Naive thymus-derived CD4-positive, alpha-beta T cell (primary cell): ENCODE results near the gene ZNF775. TPM values are rescaled to one million over a fixed set of nuclear protein-coding genes. Genes with fewer than 3 reads are reported as not detected.
A peak's percentile ranks its signal among the peaks of the same experiment; 100 is the strongest.

Source experiments
- ATAC-seq: fragments of 150-1000 bp; cut with Tn5 transposase; 2 replicates; pipeline ENCODE4 v1.10.0; 2021; ENCODE audit warnings: mild to moderate bottlenecking, moderate library complexity
- CTCF ChIA-PET: fragments of 350-600 bp; sonication (Branson Sonifier 250); formaldehyde crosslinking; loops from one replicate; lab custom pipeline; 2021; ENCODE audit warnings: antibody characterized with exemption; lab: Charles Lee
- POLR2A ChIA-PET: fragments of 350-600 bp; sonication (Branson Sonifier 250); formaldehyde crosslinking; loops from one replicate; lab custom pipeline; 2021; ENCODE audit warnings: antibody characterized with exemption, inconsistent platforms; lab: Charles Lee
- DNase-seq, 9 donors: peaks; one replicate each; pipeline versions ENCODE4 v3.0.0 to v3.0.0-alpha.2; 2020 to 2022; ENCODE audit warnings: mixed read lengths in 1 of 9
- H3K27ac ChIP-seq: one replicate; pipeline ENCODE4 v1.7.0; 2013; ENCODE audit warnings: mild to moderate bottlenecking, low read depth, low read length, moderate library complexity
- H3K27me3 ChIP-seq, 2 donors: one replicate each; pipeline ENCODE4 v1.7.0; 2013; ENCODE audit warnings: low read length in 2 of 2, mild to moderate bottlenecking in 2 of 2, moderate library complexity in 2 of 2; ENCODE audit not compliant: control insufficient read depth in 2 of 2, insufficient read depth in 2 of 2
- H3K36me3 ChIP-seq, 3 experiments: 1 replicate in 2 of 3; 2 replicates in 1 of 3; pipeline ENCODE4 v1.7.0; 2013; ENCODE audit warnings: low read length in 3 of 3, mild to moderate bottlenecking in 3 of 3, moderate library complexity in 1 of 3; ENCODE audit not compliant: insufficient read depth in 3 of 3, control insufficient read depth in 2 of 3
- H3K4me1 ChIP-seq, 2 donors: one replicate each; pipeline ENCODE4 v1.7.0; 2013; ENCODE audit warnings: low read length in 2 of 2, mild to moderate bottlenecking in 2 of 2, moderate library complexity in 1 of 2; ENCODE audit not compliant: control insufficient read depth in 2 of 2, insufficient read depth in 2 of 2
- H3K4me3 ChIP-seq: 2 replicates; pipeline ENCODE4 v1.7.0; 2013; ENCODE audit warnings: mild to moderate bottlenecking, low read length
- H3K9me3 ChIP-seq, 3 experiments: 1 replicate in 2 of 3; 2 replicates in 1 of 3; pipeline ENCODE4 v1.7.0; 2013; ENCODE audit warnings: low read length in 3 of 3; ENCODE audit not compliant: control insufficient read depth in 2 of 3
- H3K27ac Mint-ChIP-seq, 9 donors: one replicate each; pipeline ENCODE4 v1.8.0; 2020 to 2022; ENCODE audit warnings: mixed read lengths in 9 of 9, mild to moderate bottlenecking in 8 of 9, moderate library complexity in 5 of 9, inconsistent platforms in 2 of 9
- H3K27me3 Mint-ChIP-seq, 5 donors: one replicate each; pipeline ENCODE4 v1.8.0; 2021 to 2022; ENCODE audit warnings: mixed read lengths in 5 of 5, mild to moderate bottlenecking in 1 of 5
- H3K36me3 Mint-ChIP-seq, 5 donors: one replicate each; pipeline ENCODE4 v1.8.0; 2020 to 2022; ENCODE audit warnings: mixed read lengths in 5 of 5, mild to moderate bottlenecking in 3 of 5, inconsistent platforms in 1 of 5
- H3K4me1 Mint-ChIP-seq, 7 donors: one replicate each; pipeline ENCODE4 v1.8.0; 2020 to 2022; ENCODE audit warnings: mixed read lengths in 7 of 7, mild to moderate bottlenecking in 3 of 7, inconsistent platforms in 1 of 7
- H3K4me3 Mint-ChIP-seq, 10 donors: one replicate each; pipeline ENCODE4 v1.8.0; 2020 to 2022; ENCODE audit warnings: mild to moderate bottlenecking in 10 of 10, mixed read lengths in 10 of 10, moderate library complexity in 6 of 10, inconsistent platforms in 2 of 10
- H3K9me3 Mint-ChIP-seq, 11 donors: one replicate each; pipeline ENCODE4 v1.8.0; 2020 to 2022; ENCODE audit warnings: mixed read lengths in 11 of 11, mild to moderate bottlenecking in 4 of 11, inconsistent platforms in 1 of 11, moderate library complexity in 1 of 11
- intact Hi-C, 2 donors: fragments of 100-400 bp; cut with micrococcal nuclease; formaldehyde crosslinking; loops; one replicate each; pipeline ENCODE4 v1.15.1; 2023
- polyA plus RNA-seq, 2 donors: library from polyadenylated mRNA; unstranded; fragments of 300-500 nt; fragmentation: Illumina TruSeq; gene quantifications; one replicate each; pipeline ENCODE4 v1.2.3, GENCODE V29; 2021
- total RNA-seq, 6 experiments: library from RNA in 5 of 6; stranded (reverse) in 5 of 6; gene quantifications; 1 replicate in 5 of 6; 2 replicates in 1 of 6; pipeline ENCODE4 v1.2.3 and lab custom pipeline; 2021 to 2026

Gene ZNF775
- total and polyA plus RNA-seq, 7 experiments from 2014 or later: 1.1 to 7.4 (median 4.3) TPM

DNA sequence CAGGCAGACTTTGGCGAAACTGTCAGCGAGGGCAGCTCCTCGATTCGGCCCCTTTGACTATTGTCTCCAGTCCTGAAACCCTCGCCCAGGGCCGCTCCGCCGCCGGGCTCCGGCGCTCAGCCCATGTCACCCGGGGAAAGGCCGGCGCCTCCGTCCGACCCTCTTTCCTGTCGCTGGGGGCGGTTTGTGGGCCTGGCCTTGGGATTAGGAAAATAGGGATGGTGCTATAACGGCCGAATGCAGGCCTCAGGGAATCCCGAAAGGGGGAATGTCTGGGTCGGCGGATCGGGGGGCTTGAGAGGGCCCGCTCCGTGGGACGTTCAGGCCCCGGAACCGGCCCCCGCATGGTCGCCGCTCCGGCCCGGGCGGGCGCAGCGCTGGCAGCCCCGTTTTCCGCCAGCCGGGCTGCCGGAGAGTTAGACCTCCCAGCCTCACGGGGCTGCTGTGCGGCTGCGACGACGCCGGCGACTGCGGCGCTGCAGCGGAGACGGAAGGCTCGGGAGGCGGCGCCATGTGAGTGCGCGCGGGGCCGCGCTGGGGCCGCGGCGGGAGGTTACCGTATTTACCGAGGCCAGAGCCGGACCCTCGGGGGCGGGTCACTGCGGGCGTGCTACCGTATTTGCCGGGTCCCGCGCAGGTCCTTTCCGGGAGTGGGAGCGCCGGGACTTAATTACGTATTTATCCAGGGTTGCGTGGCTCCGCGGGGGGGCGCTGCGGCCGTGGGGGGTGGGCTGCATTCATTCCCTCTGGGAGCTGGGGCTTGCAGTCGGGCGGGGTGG lies 25.9 kb downstream of the ZNF775 start:
- Histone ChIP-seq H3K4me1 (peaks cover 14 to 21% of the 10 kb centered on the region in 2 donors), H3K27ac (peak overlapping the region; percentile 91), H3K4me3 (peak overlapping the region; percentile 83), H3K36me3 (peaks cover 0 to 18% (median 0%) of the 10 kb centered on the region in 3 experiments), H3K27me3 (no peaks in the 10 kb centered on the region), H3K9me3 (no peaks in the 10 kb centered on the region)
- POLR2A ChIA-PET: interaction anchor here (0.6 to 5.0 kb wide), 18 partner anchors 9 to 350 kb away, joined by 3 to 62 read pairs (median 4); partner anchors contain the start of genes ACTR3C, GIMAP8, LRRC61 and REPIN1
- intact Hi-C loops: loop anchor here (1.0 to 10.0 kb wide), 8 partner anchors 16 to 827 kb away; partner anchors contain the start of genes ACTR3C (in 2 of the 2), LRRC61 (in 2 of the 2), ZNF775 (in 2 of the 2) and ABCF2 (in 1 of the 2)
- ATAC-seq (peak; percentile 87), DNase-seq (peak; percentile 65 to 81 (median 74))
- Mint-ChIP-seq H3K4me1 (peaks cover 30 to 42% (median 37%) of the 10 kb centered on the region in 7 donors), H3K27me3 (no peaks in the 10 kb centered on the region), H3K9me3 (no peaks in the 10 kb centered on the region), H3K4me3 (peak overlapping the region; percentile 91 to 100 (median 96)), H3K36me3 (peaks cover 0 to 9% (median 3%) of the 10 kb centered on the region in 5 donors), H3K27ac (peak overlapping the region; percentile 92 to 99 (median 96))
- CTCF ChIA-PET: interaction anchor here (1.0 to 2.9 kb wide), 8 partner anchors 13 to 49 kb away, joined by 3 to 17 read pairs (median 4); no protein-coding TSS in a partner anchor

GRCh38 chr7:150405584-150406311 lies 26.6 kb downstream of the ZNF775 start:
- Mint-ChIP-seq H3K27ac (peak overlapping the region; percentile 88 to 99 (median 96)), H3K27me3 (no peaks in the 10 kb centered on the region), H3K36me3 (peaks cover 0 to 11% (median 3%) of the 10 kb centered on the region in 5 donors), H3K4me1 (peaks cover 30 to 42% (median 37%) of the 10 kb centered on the region in 7 donors), H3K4me3 (peak overlapping the region; percentile 91 to 100 (median 96)), H3K9me3 (no peaks in the 10 kb centered on the region)
- DNase-seq: peak in 7 of 9 donors; percentile 13 to 50 (median 25)
- Histone ChIP-seq H3K27ac (peak overlapping the region; percentile 91), H3K9me3 (no peaks in the 10 kb centered on the region), H3K27me3 (no peaks in the 10 kb centered on the region), H3K4me3 (peak overlapping the region; percentile 83), H3K4me1 (peaks cover 14 to 21% of the 10 kb centered on the region in 2 donors), H3K36me3 (peaks cover 0 to 25% (median 0%) of the 10 kb centered on the region in 3 experiments)
- intact Hi-C loops: loop anchor here (1.0 to 10.0 kb wide), 9 partner anchors 16 to 827 kb away; partner anchors contain the start of genes ZNF775 (in 2 of the 2), ABCF2 (in 1 of the 2), ACTR3C (in 1 of the 2) and CHPF2 (in 1 of the 2)
- ChIA-PET POLR2A (interaction anchor here (0.6 to 5.0 kb wide), 18 partner anchors 8 to 350 kb away, joined by 3 to 62 read pairs (median 6); partner anchors contain the start of genes ACTR3C, LRRC61, REPIN1 and ZNF775), CTCF (interaction anchor here (1.0 to 2.9 kb wide), 10 partner anchors 12 to 613 kb away, joined by 3 to 17 read pairs (median 4); no protein-coding TSS in a partner anchor)
- ATAC-seq: peak; percentile 25

GRCh38 chr7:150406312-150406566 lies 27.1 kb downstream of the ZNF775 start:
- Histone ChIP-seq H3K27me3 (no peaks in the 10 kb centered on the region), H3K36me3 (peaks cover 0 to 30% (median 3%) of the 10 kb centered on the region in 3 experiments), H3K9me3 (no peaks in the 10 kb centered on the region), H3K4me3 (peak overlapping the region; percentile 83), H3K27ac (peak overlapping the region; percentile 91), H3K4me1 (peaks cover 14 to 21% of the 10 kb centered on the region in 2 donors)
- intact Hi-C loops: loop anchor here (2.0 to 10.0 kb wide), 3 partner anchors 43 to 826 kb away; partner anchors contain the start of genes ABCF2 (in 1 of the 2) and CHPF2 (in 1 of the 2)
- H3K4me3 Mint-ChIP-seq: peak overlapping the region; percentile 91 to 100 (median 96)
- no peaks in the 10 kb centered on the region for H3K27me3 Mint-ChIP-seq
- H3K36me3 Mint-ChIP-seq: peaks cover 0 to 11% (median 3%) of the 10 kb centered on the region in 5 donors
- H3K27ac Mint-ChIP-seq: peak overlapping the region; percentile 88 to 99 (median 96)
- DNase-seq (peak in 5 of 9 donors; percentile 15 to 32 (median 21)), ATAC-seq (no peak)
- H3K4me1 Mint-ChIP-seq: peaks cover 30 to 42% (median 37%) of the 10 kb centered on the region in 7 donors
- POLR2A ChIA-PET: interaction anchor here (0.6 to 5.0 kb wide), 22 partner anchors 12 to 351 kb away, joined by 3 to 62 read pairs (median 5); partner anchors contain the start of genes ACTR3C, LRRC61 and REPIN1
- CTCF ChIA-PET: interaction anchor here (0.8 to 2.9 kb wide), 13 partner anchors 12 to 612 kb away, joined by 3 to 17 read pairs (median 4); partner anchors contain the start of gene REPIN1
- H3K9me3 Mint-ChIP-seq: no peaks in the 10 kb centered on the region

DNA sequence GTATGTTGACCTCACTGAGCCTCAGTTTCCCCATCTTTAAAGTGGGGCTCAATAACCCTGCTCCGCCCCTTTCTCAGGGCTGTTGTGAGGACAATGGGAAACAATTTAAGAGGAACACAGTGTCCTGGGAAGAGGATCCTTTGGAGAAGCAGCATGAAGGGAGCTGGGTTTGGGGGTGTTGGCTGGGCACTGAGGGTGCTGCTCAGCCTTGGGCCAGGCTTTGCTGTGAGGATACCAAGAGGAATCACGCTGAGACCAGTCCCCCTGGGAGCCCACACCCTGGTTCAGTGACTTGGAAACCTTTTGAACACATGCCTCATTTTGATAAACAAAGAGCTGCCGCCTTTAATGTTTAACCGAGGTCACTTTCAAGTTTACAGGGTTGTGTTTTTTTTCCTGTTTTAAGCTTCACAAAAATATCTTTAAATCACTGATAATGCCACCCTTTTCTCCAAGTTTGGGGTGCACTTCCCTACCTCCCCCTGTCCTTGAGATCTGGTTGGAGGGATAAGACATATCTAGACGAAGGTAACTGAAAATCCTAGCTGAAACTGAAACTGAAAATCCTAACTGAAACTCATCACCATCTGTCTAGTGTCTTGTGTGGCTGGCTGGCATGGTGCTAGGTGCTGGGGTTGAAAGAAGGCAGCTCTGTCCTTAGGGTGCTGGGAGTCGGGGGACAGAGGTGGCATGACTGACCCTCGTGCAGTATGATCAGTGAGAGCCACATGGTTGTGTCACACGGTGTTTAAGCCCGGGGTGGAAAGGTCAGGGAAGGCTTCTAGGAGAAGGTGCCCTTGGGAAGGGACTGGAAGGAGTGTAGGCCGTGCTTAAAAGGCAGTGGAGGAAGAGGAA lies 27.7 kb downstream of the ZNF775 start:
- CTCF ChIA-PET: interaction anchor here (0.6 to 2.9 kb wide), 15 partner anchors 10 to 624 kb away, joined by 3 to 17 read pairs (median 4); partner anchors contain the start of gene REPIN1
- peak overlapping the region; percentile 83 for H3K4me3 ChIP-seq
- Mint-ChIP-seq H3K9me3 (no peaks in the 10 kb centered on the region), H3K27ac (peak overlapping the region; percentile 88 to 99 (median 96)), H3K4me3 (peak overlapping the region; percentile 91 to 100 (median 96)), H3K36me3 (peaks cover 0 to 16% (median 3%) of the 10 kb centered on the region in 5 donors), H3K4me1 (peaks cover 30 to 42% (median 37%) of the 10 kb centered on the region in 7 donors), H3K27me3 (no peaks in the 10 kb centered on the region)
- H3K36me3 ChIP-seq: peaks cover 0 to 36% (median 3%) of the 10 kb centered on the region in 3 experiments
- DNase-seq: peak in 8 of 9 donors; percentile 36 to 64 (median 51)
- intact Hi-C loops: loop anchor here (1.0 to 10.0 kb wide), 4 partner anchors 42 to 826 kb away; partner anchors contain the start of genes ABCF2 (in 1 of the 2) and CHPF2 (in 1 of the 2)
- H3K9me3 ChIP-seq: no peaks in the 10 kb centered on the region
- no peaks in the 10 kb centered on the region for H3K27me3 ChIP-seq
- peaks cover 14 to 21% of the 10 kb centered on the region in 2 donors for H3K4me1 ChIP-seq
- peak overlapping the region; percentile 91 for H3K27ac ChIP-seq
- POLR2A ChIA-PET: interaction anchor here (0.6 to 5.0 kb wide), 22 partner anchors 11 to 350 kb away, joined by 3 to 62 read pairs (median 6); partner anchors contain the start of genes ACTR3C, LRRC61 and REPIN1
- ATAC-seq: peak; percentile 50
